ENCODE measurements around the gene LRPPRC.

The LRPPRC gene

DNA sequence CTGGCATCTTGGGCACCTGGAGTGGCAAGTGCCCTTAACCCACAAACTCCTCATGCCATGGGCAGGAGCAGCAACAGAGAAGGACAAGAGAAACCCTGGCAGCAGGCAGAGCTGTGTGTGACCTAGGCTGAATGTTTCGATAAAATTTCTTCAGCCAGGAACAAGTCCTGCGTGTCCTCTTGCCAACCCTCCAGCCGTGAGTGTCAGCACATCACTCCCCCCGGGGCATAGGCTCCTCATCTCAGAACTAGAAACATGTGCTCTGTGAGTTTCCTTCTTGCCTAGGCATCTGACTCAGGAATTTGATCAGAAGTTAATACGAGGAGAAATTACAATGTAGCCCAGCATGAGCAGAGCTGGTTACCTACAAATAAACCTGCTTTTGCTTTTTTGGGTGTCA, 154.8 kb downstream of the LRPPRC start:
- H3K79me2 ChIP-seq: no peaks in the 10 kb centered on the region
- no peaks in the 10 kb centered on the region for H3K36me3 ChIP-seq (ENCODE audit: control insufficient read depth, insufficient read depth, low read length)
- H2AFZ ChIP-seq: no peak overlapping the region
- no peak for TF ChIP-seq CTCF (IDR thresholded peaks at IDR 0.05)
- no peak overlapping the region for H3K4me3 ChIP-seq (ENCODE audit: low read depth, low read length)
- no peaks in the 10 kb centered on the region for H3K4me1 ChIP-seq
- no peaks in the 10 kb centered on the region for H3K27me3 ChIP-seq (ENCODE audit: control insufficient read depth, insufficient read depth, low read length)
- H3K4me2 ChIP-seq (ENCODE audit: low read length): no peak overlapping the region
- no peaks in the 10 kb centered on the region for H3K9me3 ChIP-seq (ENCODE audit: control insufficient read depth, low read length)
- H3K9ac ChIP-seq: no peak overlapping the region
- H3K27ac ChIP-seq: no peak overlapping the region

- Histone ChIP-seq H3K9me3 (ENCODE audit: control insufficient read depth, low read length) (no peaks in the 10 kb centered on the region), H2AFZ (no peak overlapping the region), H3K36me3 (ENCODE audit: control insufficient read depth, insufficient read depth, low read length) (no peaks in the 10 kb centered on the region), H3K27ac (no peak overlapping the region), H3K79me2 (no peaks in the 10 kb centered on the region), H3K4me1 (no peaks in the 10 kb centered on the region), H3K9ac (no peak overlapping the region), H3K4me2 (ENCODE audit: low read length) (no peak overlapping the region), H3K27me3 (ENCODE audit: control insufficient read depth, insufficient read depth, low read length) (no peaks in the 10 kb centered on the region), H3K4me3 (ENCODE audit: low read depth, low read length) (no peak overlapping the region)
- no peak for TF ChIP-seq CTCF (IDR thresholded peaks at IDR 0.05)
Measured at GRCh38 chr2:43839776-43840564, 155.8 kb downstream of the LRPPRC start.

DNA sequence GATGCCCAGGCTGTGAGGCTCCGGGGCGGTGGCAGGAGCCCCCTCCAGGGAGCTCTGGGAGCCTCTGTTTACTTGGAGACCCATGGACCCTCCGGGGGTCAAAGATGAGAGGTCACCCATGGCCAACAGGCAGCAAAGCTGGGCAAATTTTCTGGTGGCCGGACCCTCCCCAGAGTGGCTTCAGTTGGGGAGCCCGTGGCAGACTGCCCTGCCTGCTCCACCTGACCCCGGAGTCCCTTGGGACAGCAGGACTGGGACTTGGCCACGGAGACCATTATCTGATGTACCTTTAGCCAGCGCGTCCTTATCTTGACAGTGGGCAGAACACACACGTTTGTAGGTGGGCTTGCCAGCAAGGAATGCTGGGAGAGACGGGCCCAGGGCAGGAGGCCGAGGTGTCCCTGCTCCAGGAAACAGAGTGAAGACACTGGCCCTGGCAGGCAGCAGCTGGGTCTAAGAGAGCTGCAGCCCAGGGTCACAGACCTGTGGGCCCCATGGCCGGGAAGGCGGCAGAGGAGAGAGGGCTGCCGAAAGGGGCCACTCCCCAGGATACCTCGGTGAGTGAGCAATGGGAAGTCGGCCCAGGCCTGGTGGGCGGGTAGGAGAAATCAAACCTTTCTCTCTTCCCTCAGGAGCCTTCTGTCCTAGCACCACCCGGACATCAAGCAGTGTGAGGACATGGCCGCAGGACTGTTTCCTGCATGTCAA, 157.1 kb downstream of the LRPPRC start, which contains the start of the genes ABCG5 and ABCG8:
ABCG5 (minus strand) TSS at position 280 of the 708 bp plus-strand sequence; CDS start at position 120, 160 bp downstream.
ABCG8 (plus strand) TSS at position 412 of the 708 bp plus-strand sequence; CDS start at position 495, 83 bp downstream.
- H3K79me2 ChIP-seq: no peaks in the 10 kb centered on the region
- no peaks in the 10 kb centered on the region for H3K9me3 ChIP-seq (ENCODE audit: control insufficient read depth, low read length)
- no peaks in the 10 kb centered on the region for H3K36me3 ChIP-seq (ENCODE audit: control insufficient read depth, insufficient read depth, low read length)
- H2AFZ ChIP-seq: no peak within 1 kb of the TSS
- H3K4me2 ChIP-seq (ENCODE audit: low read length): no peak within 1 kb of the TSS
- no peak within 1 kb of the TSS for H3K9ac ChIP-seq
- TF ChIP-seq CTCF (IDR thresholded peaks at IDR 0.05): no peak
- H3K27ac ChIP-seq: no peak within 1 kb of the TSS
- no peak within 1 kb of the TSS for H3K4me3 ChIP-seq (ENCODE audit: low read depth, low read length)
- H3K27me3 ChIP-seq (ENCODE audit: control insufficient read depth, insufficient read depth, low read length): no peaks in the 10 kb centered on the region
- H3K4me1 ChIP-seq: no peaks in the 10 kb centered on the region

GRCh38 chr2:43837831-43838559, 157.8 kb downstream of the LRPPRC start:
- no peak overlapping the region for H3K9ac ChIP-seq
- no peak overlapping the region for H2AFZ ChIP-seq
- TF ChIP-seq CTCF (IDR thresholded peaks at IDR 0.05): no peak
- H3K9me3 ChIP-seq (ENCODE audit: control insufficient read depth, low read length): no peaks in the 10 kb centered on the region
- no peak overlapping the region for H3K4me2 ChIP-seq (ENCODE audit: low read length)
- no peak overlapping the region for H3K27ac ChIP-seq
- H3K4me1 ChIP-seq: no peaks in the 10 kb centered on the region
- H3K79me2 ChIP-seq: no peaks in the 10 kb centered on the region
- no peaks in the 10 kb centered on the region for H3K27me3 ChIP-seq (ENCODE audit: control insufficient read depth, insufficient read depth, low read length)
- no peaks in the 10 kb centered on the region for H3K36me3 ChIP-seq (ENCODE audit: control insufficient read depth, insufficient read depth, low read length)
- no peak overlapping the region for H3K4me3 ChIP-seq (ENCODE audit: low read depth, low read length)

All from parathyroid adenoma (tissue), 2 donors.